GM12872 (cell line): Measurements from ENCODE around the gene HNRNPH1.

Source experiments
- CTCF ChIP-seq: IDR thresholded peaks from 3 replicates; pipeline ENCODE4 v1.5.1; 2011; ENCODE audit warnings: low read depth, mild to moderate bottlenecking, low read length, moderate library complexity; ENCODE audit not compliant: insufficient read depth

The HNRNPH1 gene

GRCh38 chr5:179623003-179623905 is at the start of gene HNRNPH1:
HNRNPH1 (minus strand) TSS chr5:179623671; CDS start chr5:179623133, 538 bp downstream.
- no peak for TF ChIP-seq CTCF

GRCh38 chr5:179668391-179668790 is 44.9 kb upstream of the HNRNPH1 start:
- peak; percentile 96 for TF ChIP-seq CTCF

GRCh38 chr5:179648410-179648809 is 24.9 kb upstream of the HNRNPH1 start:
- TF ChIP-seq CTCF = no peak

- TF ChIP-seq CTCF = no peak
These were observed 1.4 kb upstream of the HNRNPH1 start for GRCh38 chr5:179624841-179625271.

GRCh38 chr5:179623906-179624741 is 653 bp upstream of the HNRNPH1 start:
- no peak for TF ChIP-seq CTCF

- TF ChIP-seq CTCF = no peak
These were observed 1.8 kb downstream of the HNRNPH1 start for GRCh38 chr5:179621551-179622214.
